Endothelial cell of hepatic sinusoid (primary cell): Measurements from ENCODE around the gene CPE.

ENCODE experiments used
- in situ Hi-C: cut with HindIII; loops from 2 replicates; pipeline ENCODE4 v1.10.0; 2017; ENCODE audit warnings: low sequenced_read_pairs

Gene CPE

GRCh38 chr4:165378745-165379677 lies at the start of gene CPE:
Gene CPE (plus strand): TSS chr4:165379008. CDS start chr4:165379222, 214 bp downstream.
- in situ Hi-C loops: no loop called here

- in situ Hi-C loops: no loop called here
These were observed 48.7 kb upstream of the CPE start for GRCh38 chr4:165330071-165330470.

GRCh38 chr4:165330666-165331065 lies 48.1 kb upstream of the CPE start:
- in situ Hi-C loops: no loop called here

- in situ Hi-C loops: no loop called here
These were observed 47.4 kb upstream of the CPE start for GRCh38 chr4:165331359-165331758.

GRCh38 chr4:165331823-165332222 lies 47.0 kb upstream of the CPE start:
- in situ Hi-C loops: no loop called here

GRCh38 chr4:165332502-165332901 lies 46.3 kb upstream of the CPE start:
- in situ Hi-C loops: no loop called here

GRCh38 chr4:165335163-165335703 lies 43.6 kb upstream of the CPE start:
- in situ Hi-C loops: no loop called here

GRCh38 chr4:165336743-165337142 lies 42.1 kb upstream of the CPE start:
- in situ Hi-C loops: no loop called here

- in situ Hi-C loops: loop anchor here (5.0 to 10.0 kb wide), 2 partner anchors 122 to 210 kb away; no protein-coding TSS in a partner anchor
These were observed 36.5 kb upstream of the CPE start for GRCh38 chr4:165342340-165342739.

- in situ Hi-C loops: loop anchor here (5.0 to 10.0 kb wide), 2 partner anchors 121 to 211 kb away; no protein-coding TSS in a partner anchor
These were observed 35.2 kb upstream of the CPE start for GRCh38 chr4:165343353-165344191.

- in situ Hi-C loops: loop anchor here (10.0 kb wide), 1 partner anchor 119 kb away; no protein-coding TSS in a partner anchor
These were observed 33.0 kb upstream of the CPE start for GRCh38 chr4:165345666-165346417.

- in situ Hi-C loops: loop anchor here (10.0 kb wide), 1 partner anchor 117 kb away; no protein-coding TSS in a partner anchor
These were observed 30.9 kb upstream of the CPE start for GRCh38 chr4:165347647-165348569.

- in situ Hi-C loops: no loop called here
These were observed 27.3 kb upstream of the CPE start for GRCh38 chr4:165351359-165352130.

GRCh38 chr4:165355900-165356300 lies 22.9 kb upstream of the CPE start:
- in situ Hi-C loops: no loop called here

GRCh38 chr4:165359506-165359905 lies 19.3 kb upstream of the CPE start:
- in situ Hi-C loops: no loop called here

GRCh38 chr4:165360041-165360695 lies 18.6 kb upstream of the CPE start:
- in situ Hi-C loops: no loop called here

- in situ Hi-C loops: no loop called here
These were observed 17.7 kb upstream of the CPE start for GRCh38 chr4:165360985-165361670.
